Ascending aorta (tissue), 2 donors: ENCODE data around the gene MAP3K5. TPM values are rescaled to one million over a fixed set of nuclear protein-coding genes. Genes with fewer than 3 reads are reported as not detected.

Experiments used
- DNase-seq, 2 donors: peaks; one replicate each; pipeline ENCODE4 v3.0.0-alpha.2; 2019; ENCODE audit warnings: low spot score in 2 of 2
- H3K27ac ChIP-seq, 2 donors: fragments of 200-600 bp; sonication (generic); one replicate each; pipeline ENCODE4 v1.5.1; 2016 to 2017; ENCODE audit warnings: mild to moderate bottlenecking in 1 of 2
- H3K27me3 ChIP-seq: fragments of 200-600 bp; sonication (generic); one replicate; pipeline ENCODE4 v1.5.1; 2017
- H3K36me3 ChIP-seq, 2 donors: fragments of 200-600 bp; sonication (generic); one replicate each; pipeline ENCODE4 v1.5.1; 2016
- H3K4me1 ChIP-seq, 2 donors: fragments of 200-600 bp; sonication (generic); one replicate each; pipeline ENCODE4 v1.5.1; 2016 to 2017; ENCODE audit warnings: mild to moderate bottlenecking in 1 of 2
- H3K4me3 ChIP-seq, 2 donors: fragments of 200-600 bp; sonication (generic); one replicate each; pipeline ENCODE4 v1.5.1; 2016 to 2017; ENCODE audit warnings: mild to moderate bottlenecking in 1 of 2
- H3K9me3 ChIP-seq, 2 donors: fragments of 200-600 bp; sonication (generic); one replicate each; pipeline ENCODE4 v1.5.1; 2016
- intact Hi-C: fragments of 100-400 bp; cut with DNase I; formaldehyde crosslinking; loops from one replicate; pipeline ENCODE4 v1.15.1; 2023
- total RNA-seq: library from RNA; depleted of rRNA; stranded (reverse); fragments of >200 nt; gene quantifications from one replicate; pipeline ENCODE4 v1.1.0, GENCODE V29; 2016
- TF ChIP-seq, protein P1 (sequence below), 3 experiments: fragments of 200-600 bp in 2 of 3; fragments of 450-650 bp in 1 of 3; sonication (generic) in 2 of 3; IDR thresholded peaks; one replicate each; pipeline ENCODE4 v1.5.1; 2016 to 2019; ENCODE audit warnings: antibody characterized with exemption in 3 of 3, mild to moderate bottlenecking in 1 of 3, moderate library complexity in 1 of 3

MAP3K5 gene
- total RNA-seq, 1 donor from 2014 or later = 40.9 TPM

DNA sequence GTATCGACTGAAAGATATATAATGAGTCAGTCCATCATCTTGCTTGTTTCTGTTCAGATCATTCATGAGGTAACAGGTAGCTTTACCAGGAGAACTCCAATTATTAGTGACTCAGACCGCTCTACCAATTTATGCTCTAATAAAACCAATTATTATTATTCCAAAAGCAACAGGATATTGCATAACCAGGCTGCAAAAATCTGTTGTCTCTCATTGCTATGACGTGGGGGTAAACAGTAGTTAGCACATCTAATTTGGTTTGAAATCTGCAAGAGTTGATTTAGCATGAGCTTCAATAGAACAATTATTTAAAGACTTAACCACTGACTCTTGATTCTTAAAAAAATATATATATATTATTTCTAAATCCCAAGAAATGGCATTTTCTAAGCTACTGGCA lies 151.1 kb downstream of the MAP3K5 start:
- Histone ChIP-seq H3K27ac (no peak overlapping the region), H3K27me3 (no peaks in the 10 kb centered on the region), H3K36me3 (peaks cover 14 to 28% of the 10 kb centered on the region in 2 donors), H3K9me3 (no peaks in the 10 kb centered on the region), H3K4me3 (no peak overlapping the region), H3K4me1 (peaks cover 0 to 28% of the 10 kb centered on the region in 2 donors)
- intact Hi-C loops = no loop called here
- TF ChIP-seq, protein P1, sequence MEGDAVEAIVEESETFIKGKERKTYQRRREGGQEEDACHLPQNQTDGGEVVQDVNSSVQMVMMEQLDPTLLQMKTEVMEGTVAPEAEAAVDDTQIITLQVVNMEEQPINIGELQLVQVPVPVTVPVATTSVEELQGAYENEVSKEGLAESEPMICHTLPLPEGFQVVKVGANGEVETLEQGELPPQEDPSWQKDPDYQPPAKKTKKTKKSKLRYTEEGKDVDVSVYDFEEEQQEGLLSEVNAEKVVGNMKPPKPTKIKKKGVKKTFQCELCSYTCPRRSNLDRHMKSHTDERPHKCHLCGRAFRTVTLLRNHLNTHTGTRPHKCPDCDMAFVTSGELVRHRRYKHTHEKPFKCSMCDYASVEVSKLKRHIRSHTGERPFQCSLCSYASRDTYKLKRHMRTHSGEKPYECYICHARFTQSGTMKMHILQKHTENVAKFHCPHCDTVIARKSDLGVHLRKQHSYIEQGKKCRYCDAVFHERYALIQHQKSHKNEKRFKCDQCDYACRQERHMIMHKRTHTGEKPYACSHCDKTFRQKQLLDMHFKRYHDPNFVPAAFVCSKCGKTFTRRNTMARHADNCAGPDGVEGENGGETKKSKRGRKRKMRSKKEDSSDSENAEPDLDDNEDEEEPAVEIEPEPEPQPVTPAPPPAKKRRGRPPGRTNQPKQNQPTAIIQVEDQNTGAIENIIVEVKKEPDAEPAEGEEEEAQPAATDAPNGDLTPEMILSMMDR (IDR thresholded peaks at IDR 0.05) = no peak
- DNase-seq = no peak

DNA sequence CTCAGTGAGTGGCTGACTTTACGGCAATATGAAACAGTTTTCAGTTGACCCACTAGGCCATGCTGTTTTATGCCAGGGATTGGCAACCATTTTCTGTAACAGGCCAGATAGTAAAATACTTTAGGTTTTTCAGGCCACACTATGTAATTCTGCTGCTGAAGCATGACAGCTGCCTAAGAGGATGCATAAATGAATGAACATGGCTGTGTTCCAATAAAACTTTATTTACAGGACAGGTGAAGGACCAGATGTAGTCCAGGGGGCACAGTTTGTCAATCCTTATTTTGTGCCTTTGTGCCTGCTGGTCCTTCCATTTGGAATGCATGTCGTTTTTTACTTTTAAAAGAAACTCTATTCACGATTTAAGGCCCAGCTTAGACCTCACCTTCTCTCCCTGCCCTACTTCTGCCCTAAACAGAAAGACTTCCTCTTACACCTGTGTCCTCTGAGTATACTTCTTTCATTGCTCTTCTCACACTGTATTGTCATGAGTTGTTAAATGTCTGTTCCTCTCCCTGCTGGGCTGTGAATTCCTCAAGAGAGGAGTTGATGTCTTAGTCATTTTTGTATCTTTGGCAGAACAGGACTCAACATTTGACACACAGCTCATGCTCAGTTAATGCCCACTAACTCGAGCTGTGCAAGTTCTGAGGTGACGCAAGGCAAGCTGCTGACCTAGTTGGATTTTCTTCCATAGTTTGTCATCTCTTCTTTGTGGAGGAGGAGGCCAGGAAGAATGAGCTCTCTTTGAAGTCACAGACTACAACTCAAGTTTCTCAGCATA lies 152.0 kb downstream of the MAP3K5 start:
- intact Hi-C loops = no loop called here
- H3K27ac ChIP-seq = no peak overlapping the region
- no peak for DNase-seq

DNA sequence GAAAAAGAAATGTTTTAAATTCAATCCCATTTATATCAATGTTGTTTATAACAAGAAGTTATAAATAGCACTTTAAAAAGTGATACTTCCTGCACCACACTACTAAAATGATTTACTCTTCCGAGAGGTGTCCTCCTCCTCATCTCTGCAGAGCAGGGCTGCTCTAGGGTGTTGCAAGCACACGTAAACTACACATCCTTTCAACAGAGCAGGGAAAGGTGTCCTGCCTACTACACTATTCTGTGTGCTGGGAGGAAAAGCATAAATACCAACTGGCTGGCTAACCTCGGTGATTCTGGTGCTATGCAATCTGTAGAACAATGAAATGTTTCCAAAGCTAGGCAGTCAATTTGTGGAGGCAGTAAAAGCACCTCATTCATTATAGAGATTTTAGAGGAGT lies 152.6 kb downstream of the MAP3K5 start:
- no peaks in the 10 kb centered on the region for H3K9me3 ChIP-seq
- H3K27ac ChIP-seq = no peak overlapping the region
- H3K4me1 ChIP-seq = peaks cover 0 to 20% of the 10 kb centered on the region in 2 donors
- H3K36me3 ChIP-seq = peaks cover 21 to 38% of the 10 kb centered on the region in 2 donors
- H3K4me3 ChIP-seq = no peak overlapping the region
- no peaks in the 10 kb centered on the region for H3K27me3 ChIP-seq
- DNase-seq = no peak
- TF ChIP-seq, protein P1 (IDR thresholded peaks at IDR 0.05) = no peak
- intact Hi-C loops = loop anchor here (2.0 kb wide), 1 partner anchor 25 kb away; no protein-coding TSS in a partner anchor

More for the DNA sequence above, 152.0 kb downstream of the MAP3K5 start:
- TF ChIP-seq, protein P1 (IDR thresholded peaks at IDR 0.05) = no peak
- Histone ChIP-seq H3K27me3 (no peaks in the 10 kb centered on the region), H3K4me1 (peaks cover 0 to 24% of the 10 kb centered on the region in 2 donors), H3K9me3 (no peaks in the 10 kb centered on the region), H3K36me3 (peaks cover 20 to 35% of the 10 kb centered on the region in 2 donors), H3K4me3 (no peak overlapping the region)

DNA sequence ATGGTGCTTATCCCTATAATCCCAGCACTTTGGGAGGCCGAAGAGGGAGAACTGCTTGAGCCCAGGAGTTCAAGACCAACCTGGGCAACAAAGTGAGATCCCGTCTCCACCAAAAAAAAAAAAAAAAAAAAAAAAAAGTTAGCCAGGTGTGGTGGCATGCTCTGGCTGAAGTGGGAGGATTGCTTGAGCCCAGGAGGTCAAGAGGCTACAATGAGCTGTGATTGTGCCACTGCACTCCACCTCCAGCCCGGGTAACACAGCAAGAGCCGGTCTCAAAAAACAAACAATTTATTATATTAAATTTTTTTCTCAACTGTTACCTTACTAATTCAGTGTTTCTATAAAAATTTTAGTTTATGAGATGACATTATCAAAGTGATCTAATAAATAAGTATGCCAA lies 156.7 kb downstream of the MAP3K5 start:
- TF ChIP-seq, protein P1 (IDR thresholded peaks at IDR 0.05) = no peak
- peaks cover 0 to 8% of the 10 kb centered on the region in 2 donors for H3K4me1 ChIP-seq
- intact Hi-C loops = no loop called here
- H3K27me3 ChIP-seq = no peaks in the 10 kb centered on the region
- peaks cover 40 to 67% of the 10 kb centered on the region in 2 donors for H3K36me3 ChIP-seq
- H3K27ac ChIP-seq = no peak overlapping the region
- DNase-seq = no peak
- H3K9me3 ChIP-seq = no peaks in the 10 kb centered on the region
- H3K4me3 ChIP-seq = no peak overlapping the region

DNA sequence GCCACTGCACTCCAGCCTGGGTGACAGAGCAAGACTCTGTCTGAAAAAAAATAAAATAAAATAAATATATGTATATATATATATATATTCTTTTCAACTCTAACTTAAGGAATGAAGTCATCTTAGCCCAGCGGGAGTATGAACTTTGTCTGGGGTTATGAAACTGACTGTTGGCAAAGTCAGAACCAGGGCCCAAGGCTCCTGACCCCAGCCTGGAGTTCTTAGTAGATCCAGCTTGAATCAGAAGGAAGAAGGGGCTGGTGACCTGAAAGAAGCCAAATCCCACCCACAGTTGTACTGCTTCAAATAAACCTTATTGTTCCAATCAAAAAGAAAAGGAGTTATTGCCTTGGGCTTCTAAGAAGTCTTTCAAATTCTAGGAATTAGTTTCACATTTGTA lies 158.9 kb downstream of the MAP3K5 start:
- intact Hi-C loops = no loop called here
- H3K36me3 ChIP-seq = peaks cover 49 to 76% of the 10 kb centered on the region in 2 donors
- DNase-seq = no peak
- TF ChIP-seq, protein P1 (IDR thresholded peaks at IDR 0.05) = no peak
- H3K9me3 ChIP-seq = no peaks in the 10 kb centered on the region
- H3K4me3 ChIP-seq = no peak overlapping the region
- no peaks in the 10 kb centered on the region for H3K27me3 ChIP-seq
- H3K4me1 ChIP-seq = no peaks in the 10 kb centered on the region
- peak overlapping the region; percentile 9 to 38 for H3K27ac ChIP-seq
